8988T (cell line): ENCODE results near the gene REL.
"Not testable (repeated sequence)": the region's sequence is repeated elsewhere in the genome, so short reads cannot be mapped to it uniquely, and the experiment has no call there.

Source experiments
- DNase-seq: peaks from one replicate; pipeline ENCODE4 v3.0.0; 2011

The REL gene

GRCh38 chr2:60881047-60881932 lies at the start of gene REL:
Gene REL (plus strand): TSS chr2:60881574. CDS start chr2:60881841, 267 bp downstream.
- peak; percentile 83 for DNase-seq

GRCh38 chr2:60831921-60832320 lies 49.5 kb upstream of the REL start:
- no peak for DNase-seq

- DNase-seq = no peak
These were observed 48.8 kb upstream of the REL start for GRCh38 chr2:60832621-60833020.

- no peak for DNase-seq
These were observed 47.1 kb upstream of the REL start for GRCh38 chr2:60834270-60834717.

- no peak for DNase-seq
These were observed 44.9 kb upstream of the REL start for GRCh38 chr2:60836491-60836890.

- no peak for DNase-seq
These were observed 44.3 kb upstream of the REL start for GRCh38 chr2:60837123-60837522.

- no peak for DNase-seq
These were observed 42.9 kb upstream of the REL start for GRCh38 chr2:60838481-60838880.

GRCh38 chr2:60839126-60839813 lies 42.1 kb upstream of the REL start:
- DNase-seq = no peak

GRCh38 chr2:60840880-60841279 lies 40.5 kb upstream of the REL start:
- DNase-seq = no peak

GRCh38 chr2:60843006-60843405 lies 38.4 kb upstream of the REL start:
- no peak for DNase-seq

GRCh38 chr2:60844105-60844504 lies 37.3 kb upstream of the REL start:
- no peak for DNase-seq

GRCh38 chr2:60847854-60848253 lies 33.5 kb upstream of the REL start:
- DNase-seq = no peak

GRCh38 chr2:60849187-60849586 lies 32.2 kb upstream of the REL start:
- DNase-seq = no peak

GRCh38 chr2:60852282-60852860 lies 29.0 kb upstream of the REL start:
- DNase-seq = no peak

- DNase-seq = no peak
These were observed 27.8 kb upstream of the REL start for GRCh38 chr2:60853531-60853930.

GRCh38 chr2:60855989-60856669 lies 25.2 kb upstream of the REL start:
- DNase-seq = no peak

- no peak for DNase-seq
These were observed 24.3 kb upstream of the REL start for GRCh38 chr2:60857056-60857455.

- DNase-seq = no peak
These were observed 22.5 kb upstream of the REL start for GRCh38 chr2:60858897-60859311.

GRCh38 chr2:60861736-60862135 lies 19.6 kb upstream of the REL start:
- DNase-seq = no peak

- DNase-seq = no peak
These were observed 18.7 kb upstream of the REL start for GRCh38 chr2:60862642-60863041.

- DNase-seq = not testable (repeated sequence)
These were observed 16.0 kb upstream of the REL start for GRCh38 chr2:60865361-60865760.

GRCh38 chr2:60867007-60867406 lies 14.4 kb upstream of the REL start:
- DNase-seq = no peak

- DNase-seq = no peak
These were observed 13.5 kb upstream of the REL start for GRCh38 chr2:60867848-60868247.
